Ishikawa (cell line): ENCODE measurements around the gene TSPOAP1.

Source experiments
- CEBPB ChIP-seq: IDR thresholded peaks from 2 replicates; pipeline ENCODE4 v1.6.1; 2012
- CREB1 ChIP-seq: IDR thresholded peaks from 2 replicates; pipeline ENCODE4 v1.6.1; 2012; ENCODE audit warnings: low read depth
- EGR1 ChIP-seq: IDR thresholded peaks from 2 replicates; pipeline ENCODE4 v1.6.1; 2012
- EP300 ChIP-seq: IDR thresholded peaks from 2 replicates; pipeline ENCODE4 v1.6.1; 2012; ENCODE audit warnings: borderline replicate concordance
- FOXM1 ChIP-seq: IDR thresholded peaks from 2 replicates; pipeline ENCODE4 v1.6.1; 2012; ENCODE audit warnings: low read depth, borderline replicate concordance
- MAX ChIP-seq: IDR thresholded peaks from 2 replicates; pipeline ENCODE4 v1.6.1; 2012
- NFIC ChIP-seq: IDR thresholded peaks from 2 replicates; pipeline ENCODE4 v1.6.1; 2012
- RAD21 ChIP-seq: IDR thresholded peaks from 2 replicates; pipeline ENCODE4 v1.6.1; 2012; ENCODE audit warnings: low read depth
- TEAD4 ChIP-seq: IDR thresholded peaks from 2 replicates; pipeline ENCODE4 v1.6.1; 2012
- YY1 ChIP-seq: IDR thresholded peaks from 2 replicates; pipeline ENCODE4 v1.6.1; 2012; ENCODE audit warnings: low read depth

- TF ChIP-seq CEBPB, result no peak
- no peak for TF ChIP-seq MAX
- TF ChIP-seq CREB1, result no peak
- no peak for TF ChIP-seq NFIC
- no peak for TF ChIP-seq RAD21
- TF ChIP-seq YY1, result no peak
- TF ChIP-seq EGR1, result no peak
- no peak for TF ChIP-seq FOXM1
- no peak for TF ChIP-seq TEAD4
- TF ChIP-seq EP300, result no peak
Observed at GRCh38 chr17:58377661-58378060, 49.1 kb upstream of the TSPOAP1 start.
